NCI-H1105 (cell line): ENCODE measurements around the gene NRG3.
"Not testable (repeated sequence)": the region's sequence is repeated elsewhere in the genome, so short reads cannot be mapped to it uniquely, and the experiment has no call there.

Experiments
- DNase-seq: peaks from one replicate; lab custom pipeline; 2025; lab: John Stamatoyannopoulos, UW

NRG3 gene

GRCh38 chr10:82282782-82283456 is 407.9 kb downstream of the NRG3 start:
- DNase-seq: no peak

GRCh38 chr10:82284180-82284579 is 409.2 kb downstream of the NRG3 start:
- DNase-seq: no peak

GRCh38 chr10:82288461-82288881 is 413.5 kb downstream of the NRG3 start:
- DNase-seq: no peak

- no peak for DNase-seq
Observed at GRCh38 chr10:82289945-82290344, 415.0 kb downstream of the NRG3 start.

- no peak for DNase-seq
Observed at GRCh38 chr10:82294874-82295378, 419.9 kb downstream of the NRG3 start.

- DNase-seq: no peak
Observed at GRCh38 chr10:82308641-82309040, 433.6 kb downstream of the NRG3 start.

GRCh38 chr10:82310839-82311238 is 435.8 kb downstream of the NRG3 start:
- DNase-seq: no peak

GRCh38 chr10:82313401-82313800 is 438.4 kb downstream of the NRG3 start:
- no peak for DNase-seq

- DNase-seq: no peak
Observed at GRCh38 chr10:82318534-82318933, 443.5 kb downstream of the NRG3 start.

- no peak for DNase-seq
Observed at GRCh38 chr10:82319074-82319473, 444.1 kb downstream of the NRG3 start.

GRCh38 chr10:82319562-82319961 is 444.6 kb downstream of the NRG3 start:
- DNase-seq: no peak

- no peak for DNase-seq
Observed at GRCh38 chr10:82321724-82322123, 446.7 kb downstream of the NRG3 start.

GRCh38 chr10:82331716-82332115 is 456.7 kb downstream of the NRG3 start:
- DNase-seq: no peak

- no peak for DNase-seq
Observed at GRCh38 chr10:82335831-82336230, 460.8 kb downstream of the NRG3 start.

- DNase-seq: no peak
Observed at GRCh38 chr10:82340166-82340565, 465.2 kb downstream of the NRG3 start.

- not testable (repeated sequence) for DNase-seq
Observed at GRCh38 chr10:82349590-82349989, 474.6 kb downstream of the NRG3 start.

- no peak for DNase-seq
Observed at GRCh38 chr10:82353381-82353780, 478.4 kb downstream of the NRG3 start.

GRCh38 chr10:82358486-82359099 is 483.6 kb downstream of the NRG3 start:
- no peak for DNase-seq

GRCh38 chr10:82361256-82361655 is 486.3 kb downstream of the NRG3 start:
- no peak for DNase-seq

GRCh38 chr10:82377608-82378007 is 502.6 kb downstream of the NRG3 start:
- no peak for DNase-seq

- no peak for DNase-seq
Observed at GRCh38 chr10:82378146-82378545, 503.2 kb downstream of the NRG3 start.

- DNase-seq: no peak
Observed at GRCh38 chr10:82383350-82383749, 508.4 kb downstream of the NRG3 start.

- DNase-seq: no peak
Observed at GRCh38 chr10:82390866-82391658, 516.1 kb downstream of the NRG3 start.
